Stimulated activated CD8-positive, alpha-beta memory T cell treated with anti-CD3 and anti-CD28 coated beads, Interleukin-7, amount 100 ng/mL, for 24 hours (primary cell): Measurements from ENCODE around the gene UST.
"Not testable (repeated sequence)": the region's sequence is repeated elsewhere in the genome, so short reads cannot be mapped to it uniquely, and the experiment has no call there.

Experiments
- DNase-seq: peaks from one replicate; pipeline ENCODE4 v3.0.0-alpha.2; 2020; ENCODE audit warnings: low read depth

UST gene

DNA sequence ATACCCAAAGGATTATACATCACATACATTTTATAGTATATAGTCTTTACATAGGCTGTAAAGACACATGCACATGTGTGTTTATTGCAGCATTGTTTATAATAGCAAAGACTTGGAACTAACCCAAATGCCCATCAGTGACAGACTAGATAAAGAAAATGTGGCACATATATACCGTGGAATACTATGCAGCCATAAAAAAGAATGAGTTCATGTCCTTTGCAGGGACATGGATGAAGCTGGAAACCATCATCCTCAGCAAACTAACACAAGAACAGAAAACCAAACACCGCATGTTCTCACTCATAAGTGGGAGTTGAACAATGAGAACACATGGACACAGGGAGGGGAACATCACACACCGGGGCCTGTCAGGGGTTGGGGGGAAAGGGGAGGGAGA, 231.5 kb downstream of the UST start:
- DNase-seq: not testable (repeated sequence)

GRCh38 chr6:148979014-148979901, 232.4 kb downstream of the UST start:
- DNase-seq: no peak

- no peak for DNase-seq
Observed at GRCh38 chr6:148980234-148980633, 233.4 kb downstream of the UST start.

DNA sequence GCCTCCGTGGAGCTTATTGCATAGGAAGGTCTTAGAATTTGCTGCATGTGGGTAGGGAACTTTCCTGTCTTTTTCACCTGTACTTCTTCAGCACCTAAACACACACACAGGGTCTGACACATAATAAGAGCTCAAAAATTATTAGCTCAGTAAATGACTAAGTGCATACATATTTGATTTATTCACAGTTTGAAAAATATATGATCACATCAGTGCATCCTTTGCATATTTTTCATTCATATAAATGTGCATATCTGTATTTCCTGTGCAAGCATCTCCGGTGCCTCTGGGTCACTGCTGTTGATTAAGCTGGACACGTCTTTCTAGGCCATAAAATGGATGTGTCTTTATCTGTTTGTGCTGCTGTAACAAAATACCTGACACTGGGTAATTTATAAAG, 234.7 kb downstream of the UST start:
- no peak for DNase-seq

DNA sequence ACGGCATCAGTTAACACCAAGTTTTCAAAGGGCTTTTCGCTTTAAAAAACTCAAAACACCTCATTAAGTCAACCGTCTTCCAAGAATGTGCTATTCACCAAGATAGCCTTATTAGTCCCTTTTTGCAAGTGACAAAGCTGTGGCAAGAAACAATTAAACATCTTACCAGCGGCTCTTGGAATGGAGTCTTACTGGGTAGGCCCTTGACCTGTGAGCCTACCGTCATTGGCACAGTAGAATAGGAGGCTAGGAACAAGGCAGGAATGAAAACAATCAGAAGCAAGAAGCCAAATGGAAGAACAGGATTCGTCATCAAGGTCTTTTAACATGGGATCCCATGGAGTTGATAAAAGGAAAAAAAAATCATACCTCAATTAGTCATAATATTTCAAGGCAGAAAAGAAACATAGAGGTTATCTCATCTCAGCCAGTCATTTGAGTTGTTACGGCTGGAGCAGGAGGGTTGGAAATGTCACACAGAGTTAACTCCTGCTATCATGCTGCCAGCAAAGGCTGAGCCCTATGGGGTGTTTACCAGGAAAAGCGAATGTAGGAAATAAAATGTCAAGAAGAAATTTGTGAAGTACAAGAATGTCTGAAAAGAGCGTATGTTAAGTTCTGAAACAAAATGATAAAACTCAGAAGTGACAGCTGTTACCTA, 236.4 kb downstream of the UST start:
- no peak for DNase-seq

DNA sequence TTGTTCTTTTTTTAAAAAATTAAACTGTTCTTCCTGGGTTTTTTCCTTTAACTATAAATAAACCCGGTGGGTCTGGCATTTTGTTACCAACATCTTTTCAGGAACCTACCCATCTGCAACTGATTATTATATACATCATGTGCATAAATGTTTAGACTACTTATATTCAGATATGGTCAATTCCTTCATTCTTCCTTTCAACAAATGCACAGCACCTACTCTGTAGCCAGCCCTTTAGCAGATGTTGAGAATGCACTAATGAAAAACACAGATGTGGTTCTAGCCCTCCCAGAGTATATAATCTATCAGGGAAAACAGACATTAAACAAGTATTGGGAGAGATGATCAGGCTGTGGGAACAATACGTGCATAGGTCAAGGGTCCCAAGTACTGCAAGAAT, 237.1 kb downstream of the UST start:
- no peak for DNase-seq

DNA sequence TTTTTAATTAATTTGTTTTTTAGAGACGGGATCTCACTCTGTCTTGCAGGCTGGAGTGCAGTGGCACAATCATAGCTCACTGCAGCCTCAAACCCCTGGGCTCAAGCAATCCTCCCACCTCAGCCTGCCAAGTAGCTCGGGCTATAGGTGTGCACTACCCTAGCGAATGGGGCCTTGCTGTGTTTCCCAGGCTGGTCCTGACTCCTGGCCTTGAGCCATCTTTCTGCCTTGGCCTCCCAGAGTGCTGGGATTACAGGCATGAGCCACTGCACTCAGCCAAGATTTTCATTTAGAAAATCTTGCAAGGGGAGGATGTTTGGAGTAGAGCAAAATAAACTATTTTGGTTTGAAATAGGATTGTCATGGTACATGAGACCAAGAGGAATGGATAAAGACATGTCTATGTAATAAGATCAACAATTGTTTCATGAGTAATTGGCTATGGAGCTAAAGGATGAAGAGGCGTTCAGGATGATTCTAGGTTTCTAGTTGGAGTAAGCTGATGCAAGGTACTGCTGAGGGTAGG, 237.8 kb downstream of the UST start:
- DNase-seq: no peak

DNA sequence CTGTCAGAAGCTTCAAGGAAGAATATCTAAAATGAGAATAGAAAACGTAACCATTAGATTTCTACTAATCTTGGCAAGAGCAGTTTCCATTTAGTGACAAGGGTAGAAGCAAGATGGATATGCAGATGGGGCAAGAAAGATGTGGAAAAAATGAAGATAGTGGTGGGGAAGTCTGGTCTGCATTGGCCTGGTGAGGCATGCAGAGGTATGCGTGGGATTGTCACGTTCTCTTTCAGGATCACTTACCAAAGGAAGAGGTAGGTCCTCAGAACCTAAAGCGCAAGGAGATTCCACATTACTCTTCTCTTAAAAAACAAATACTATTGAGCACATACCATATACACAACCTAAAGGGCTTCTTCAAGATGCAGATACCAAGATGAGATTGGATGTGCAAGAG, 238.7 kb downstream of the UST start:
- DNase-seq: no peak

- DNase-seq: no peak
Observed at GRCh38 chr6:148986608-148987007, 239.8 kb downstream of the UST start.

DNA sequence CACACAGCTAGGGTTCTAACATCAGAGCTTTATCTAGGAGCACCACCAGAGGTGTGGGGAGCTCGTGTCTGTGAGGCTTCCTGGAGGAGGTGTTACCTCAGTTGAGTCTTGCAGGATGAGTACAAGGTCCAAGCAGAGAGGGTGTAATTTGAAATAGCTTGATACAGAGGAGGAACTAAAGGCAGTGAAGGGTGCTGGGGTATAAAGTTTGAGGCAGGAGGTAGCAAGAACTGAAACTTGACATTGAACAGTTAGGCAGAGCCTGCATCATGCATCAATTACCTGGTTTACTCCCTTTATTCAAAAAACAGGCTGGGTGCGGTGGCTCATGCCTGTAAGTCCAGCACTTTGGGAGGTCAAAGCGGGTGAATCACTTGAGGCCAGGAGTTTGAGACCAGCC, 241.2 kb downstream of the UST start:
- DNase-seq: no peak

- no peak for DNase-seq
Observed at GRCh38 chr6:148989585-148989984, 242.8 kb downstream of the UST start.

GRCh38 chr6:148990403-148990802, 243.6 kb downstream of the UST start:
- DNase-seq: no peak

GRCh38 chr6:148996815-148997214, 250.0 kb downstream of the UST start:
- no peak for DNase-seq

GRCh38 chr6:148997865-148998264, 251.0 kb downstream of the UST start:
- DNase-seq: no peak

DNA sequence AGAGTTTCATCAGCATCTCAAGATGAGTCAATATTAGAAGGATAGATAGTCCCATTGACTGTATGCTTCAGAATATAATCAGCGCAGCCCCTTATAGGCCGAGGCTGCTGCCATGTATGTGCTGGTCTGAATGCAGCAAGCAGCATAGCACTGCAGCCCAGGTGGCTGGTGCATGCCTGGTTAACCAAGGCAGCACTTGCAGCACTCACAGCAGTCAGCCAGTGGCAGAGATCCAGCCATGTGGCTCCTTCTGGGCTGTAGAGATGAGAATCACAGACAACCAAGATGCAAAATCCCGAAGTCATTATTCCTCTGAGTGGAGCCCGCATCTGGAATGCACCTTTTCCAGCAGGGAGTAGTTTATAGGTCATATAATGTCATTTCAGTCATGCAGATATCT, 251.9 kb downstream of the UST start:
- no peak for DNase-seq

- no peak for DNase-seq
Observed at GRCh38 chr6:148999501-148999900, 252.7 kb downstream of the UST start.

DNA sequence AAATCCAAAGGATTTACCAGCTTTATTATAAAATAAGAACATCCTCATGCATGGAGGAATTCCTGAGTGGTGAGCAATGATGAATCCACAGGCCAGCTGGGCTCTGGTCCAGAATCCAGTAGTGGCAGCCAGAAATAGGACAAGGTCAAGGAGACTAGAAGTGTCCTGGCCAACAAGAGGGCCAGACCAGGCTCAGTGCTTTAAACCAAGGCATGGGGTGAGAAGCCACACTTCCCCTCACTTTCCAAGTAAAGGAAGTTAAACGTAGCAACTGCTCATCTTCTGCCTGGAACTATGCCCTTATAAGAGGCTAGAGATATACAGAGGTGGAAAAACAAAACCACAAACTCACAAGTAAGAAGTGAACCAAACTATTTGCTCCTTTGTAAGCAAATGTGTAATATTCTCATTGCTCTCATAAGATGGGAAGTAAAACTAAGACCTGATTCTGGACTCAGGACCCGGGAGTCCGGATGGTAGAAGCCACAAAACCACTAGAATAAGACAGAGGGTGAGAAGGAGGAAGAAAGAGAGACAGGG, 253.2 kb downstream of the UST start:
- no peak for DNase-seq

GRCh38 chr6:149001422-149001821, 254.6 kb downstream of the UST start:
- DNase-seq: no peak

GRCh38 chr6:149003560-149003959, 256.7 kb downstream of the UST start:
- no peak for DNase-seq

- no peak for DNase-seq
Observed at GRCh38 chr6:149004664-149005063, 257.8 kb downstream of the UST start.

- not testable (repeated sequence) for DNase-seq
Observed at GRCh38 chr6:149006236-149006635, 259.4 kb downstream of the UST start.

DNA sequence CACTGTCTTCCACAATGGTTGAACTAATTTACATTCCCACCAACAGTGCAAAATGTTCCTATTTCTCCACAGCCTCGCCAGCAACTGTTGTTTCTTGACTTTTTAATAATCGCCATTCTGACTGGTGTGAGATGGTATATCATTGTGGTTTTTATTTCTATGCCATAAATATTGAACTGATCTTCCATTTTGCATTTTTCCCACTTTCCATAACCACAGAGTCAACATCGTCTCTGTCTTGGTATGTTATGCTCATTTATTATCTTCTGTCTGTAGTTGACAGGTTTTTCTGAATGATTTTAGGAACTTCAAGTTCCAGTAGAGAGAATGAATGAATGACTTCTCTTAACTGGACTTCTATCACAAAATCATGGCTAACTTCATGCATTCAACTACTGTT, 259.8 kb downstream of the UST start:
- no peak for DNase-seq

DNA sequence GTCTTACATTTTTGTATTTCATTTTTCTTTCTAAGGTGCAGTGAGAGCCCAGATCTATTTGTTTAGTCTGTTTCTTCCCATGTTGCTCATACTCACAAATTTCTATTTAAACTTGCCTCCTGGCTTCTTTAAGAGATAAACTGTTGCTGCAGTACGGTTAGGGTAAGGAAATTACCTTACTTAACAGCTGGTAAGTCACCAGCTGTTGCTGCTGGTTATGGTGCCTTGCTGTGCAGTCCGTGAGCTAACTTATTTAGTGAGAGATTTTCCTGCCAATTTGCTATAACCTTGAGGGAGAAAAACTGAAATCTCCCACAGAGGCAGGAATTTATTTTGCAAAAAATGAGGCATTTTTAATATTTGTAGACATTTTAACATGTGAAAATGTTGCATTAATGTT, 261.0 kb downstream of the UST start:
- DNase-seq: no peak
